ENCODE measurements around the gene DCTPP1. TPM values are rescaled to one million over a fixed set of nuclear protein-coding genes. Genes with fewer than 3 reads are reported as not detected.

Gene DCTPP1
- total RNA-seq, 2 donors from 2014 or later: 3.3 to 15.0 TPM

DNA sequence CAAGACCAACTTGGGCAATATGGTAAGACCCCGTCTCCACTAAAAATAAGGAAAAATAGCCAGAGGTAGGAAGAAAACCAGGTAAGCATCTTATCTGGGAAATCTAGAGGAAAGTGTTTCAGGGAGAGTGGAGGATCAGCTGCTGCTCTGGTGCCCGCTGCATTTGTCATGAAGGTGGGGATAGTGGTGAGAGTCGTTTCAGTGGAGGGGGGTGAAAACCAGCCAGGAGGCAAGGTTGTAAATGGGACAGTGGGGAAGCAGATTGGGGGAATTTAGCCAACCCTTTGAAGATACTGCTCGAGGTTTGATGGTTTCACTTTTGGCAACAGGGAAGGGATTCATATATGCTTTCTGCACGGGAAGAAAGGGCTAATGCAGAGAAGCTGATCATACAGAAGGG, 8.8 kb downstream of the DCTPP1 start:
- no peak for TF ChIP-seq POLR2A (IDR thresholded peaks at IDR 0.05)
- TF ChIP-seq, protein P1, sequence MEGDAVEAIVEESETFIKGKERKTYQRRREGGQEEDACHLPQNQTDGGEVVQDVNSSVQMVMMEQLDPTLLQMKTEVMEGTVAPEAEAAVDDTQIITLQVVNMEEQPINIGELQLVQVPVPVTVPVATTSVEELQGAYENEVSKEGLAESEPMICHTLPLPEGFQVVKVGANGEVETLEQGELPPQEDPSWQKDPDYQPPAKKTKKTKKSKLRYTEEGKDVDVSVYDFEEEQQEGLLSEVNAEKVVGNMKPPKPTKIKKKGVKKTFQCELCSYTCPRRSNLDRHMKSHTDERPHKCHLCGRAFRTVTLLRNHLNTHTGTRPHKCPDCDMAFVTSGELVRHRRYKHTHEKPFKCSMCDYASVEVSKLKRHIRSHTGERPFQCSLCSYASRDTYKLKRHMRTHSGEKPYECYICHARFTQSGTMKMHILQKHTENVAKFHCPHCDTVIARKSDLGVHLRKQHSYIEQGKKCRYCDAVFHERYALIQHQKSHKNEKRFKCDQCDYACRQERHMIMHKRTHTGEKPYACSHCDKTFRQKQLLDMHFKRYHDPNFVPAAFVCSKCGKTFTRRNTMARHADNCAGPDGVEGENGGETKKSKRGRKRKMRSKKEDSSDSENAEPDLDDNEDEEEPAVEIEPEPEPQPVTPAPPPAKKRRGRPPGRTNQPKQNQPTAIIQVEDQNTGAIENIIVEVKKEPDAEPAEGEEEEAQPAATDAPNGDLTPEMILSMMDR (IDR thresholded peaks at IDR 0.05): no peak
- H3K27ac ChIP-seq: no peak overlapping the region
- no peaks in the 10 kb centered on the region for H3K9me3 ChIP-seq
- no peaks in the 10 kb centered on the region for H3K27me3 ChIP-seq
- DNase-seq (no peak), ATAC-seq (no peak)
- WGBS, 2 donors: 74 to 79% methylated on average over 5 of the region's 5 CpGs
- H3K36me3 ChIP-seq (replicated peaks in 1 of 2; ENCODE audit: insufficient read depth in 1 of 2, low read depth in 2 of 2): peaks cover 0 to 8% of the 10 kb centered on the region in 2 donors
- H3K4me1 ChIP-seq: peaks cover 11% of the 10 kb centered on the region
- no peak overlapping the region for H3K4me3 ChIP-seq
- intact Hi-C loops (cut with DNase I): no loop called here

DNA sequence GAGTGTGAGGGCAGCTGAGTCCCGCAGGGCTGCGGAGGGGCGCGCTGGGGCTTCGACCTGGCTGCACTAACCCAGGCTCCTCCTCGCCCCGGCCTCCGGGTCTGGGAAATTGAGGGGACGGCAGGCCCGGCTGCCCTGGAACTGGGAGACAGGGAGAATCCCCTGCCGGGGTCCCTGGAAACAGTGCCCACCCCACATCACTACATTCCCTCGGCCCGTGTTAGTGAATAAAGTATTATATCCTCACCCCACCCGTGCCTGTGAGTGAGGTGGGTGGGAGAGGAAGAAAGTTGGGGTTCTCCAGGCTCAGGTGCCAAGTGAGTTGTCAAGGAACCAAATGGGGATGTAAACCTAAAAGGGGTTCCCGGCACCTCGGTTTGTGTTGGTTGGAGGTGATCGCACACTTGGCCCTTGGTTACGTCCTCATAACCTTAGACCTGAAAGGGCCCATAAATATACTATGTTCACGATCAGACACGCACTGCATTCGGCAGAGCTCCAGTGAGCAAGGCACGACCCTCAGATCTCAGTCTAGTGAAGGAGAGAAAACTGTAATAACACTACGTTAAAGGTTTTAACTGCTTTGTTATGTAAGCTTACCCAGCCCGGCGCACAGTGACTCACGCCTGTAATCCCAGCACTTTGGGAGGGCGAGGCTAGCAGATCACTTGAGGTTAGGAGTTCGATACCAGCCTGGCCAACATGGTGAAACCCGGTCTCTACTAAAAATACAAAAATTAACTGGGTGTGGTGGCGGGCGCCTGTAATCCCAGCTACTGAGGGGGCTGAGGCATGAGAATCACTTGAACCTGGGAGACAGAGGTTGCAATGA, 11.3 kb downstream of the DCTPP1 start:
- no peaks in the 10 kb centered on the region for H3K27me3 ChIP-seq
- no peak overlapping the region for H3K4me3 ChIP-seq
- ATAC-seq (no peak), DNase-seq (no peak)
- intact Hi-C loops (cut with DNase I): no loop called here
- TF ChIP-seq, protein P1 (IDR thresholded peaks at IDR 0.05): no peak
- TF ChIP-seq POLR2A (IDR thresholded peaks at IDR 0.05): peak in 1 of 3 donors; percentile 2
- 55 to 88% methylated on average over 17 to 31 of the region's 31 CpGs for WGBS, 2 donors
- peak overlapping the region; percentile 77 to 93 (median 88) for H3K27ac ChIP-seq
- no peaks in the 10 kb centered on the region for H3K9me3 ChIP-seq
- H3K4me1 ChIP-seq: peaks cover 22% of the 10 kb centered on the region
- peaks cover 0 to 1% of the 10 kb centered on the region in 2 donors for H3K36me3 ChIP-seq (replicated peaks in 1 of 2; ENCODE audit: insufficient read depth in 1 of 2, low read depth in 2 of 2)

DNA sequence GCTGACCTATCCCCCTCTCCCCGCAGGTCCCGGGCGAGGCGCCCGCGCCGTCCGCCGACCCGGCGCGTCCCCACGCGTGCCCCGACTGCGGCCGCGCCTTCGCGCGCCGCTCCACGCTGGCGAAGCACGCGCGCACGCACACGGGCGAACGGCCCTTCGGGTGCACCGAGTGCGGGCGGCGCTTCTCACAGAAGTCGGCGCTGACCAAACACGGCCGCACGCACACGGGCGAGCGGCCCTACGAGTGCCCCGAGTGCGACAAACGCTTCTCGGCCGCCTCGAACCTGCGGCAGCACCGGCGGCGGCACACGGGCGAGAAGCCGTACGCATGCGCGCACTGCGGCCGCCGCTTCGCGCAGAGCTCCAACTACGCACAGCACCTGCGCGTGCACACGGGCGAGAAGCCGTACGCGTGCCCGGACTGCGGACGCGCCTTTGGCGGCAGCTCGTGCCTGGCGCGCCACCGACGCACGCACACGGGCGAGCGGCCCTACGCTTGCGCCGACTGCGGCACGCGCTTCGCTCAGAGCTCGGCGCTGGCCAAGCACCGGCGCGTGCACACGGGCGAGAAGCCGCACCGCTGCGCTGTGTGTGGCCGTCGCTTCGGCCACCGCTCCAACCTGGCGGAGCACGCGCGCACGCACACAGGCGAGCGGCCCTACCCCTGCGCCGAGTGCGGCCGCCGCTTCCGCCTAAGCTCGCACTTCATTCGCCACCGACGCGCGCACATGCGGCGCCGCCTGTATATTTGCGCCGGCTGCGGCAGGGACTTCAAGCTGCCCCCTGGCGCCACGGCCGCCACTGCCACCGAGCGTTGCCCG, 12.1 kb downstream of the DCTPP1 start:
- TF ChIP-seq, protein P1 (IDR thresholded peaks at IDR 0.05): peak in 5 of 7 experiments; percentile 26 to 60 (median 45)
- peak; percentile 72 to 76 (median 76) for TF ChIP-seq POLR2A (IDR thresholded peaks at IDR 0.05)
- Histone ChIP-seq H3K9me3 (no peaks in the 10 kb centered on the region), H3K4me3 (peak overlapping the region; percentile 18 to 23), H3K36me3 (replicated peaks in 1 of 2; ENCODE audit: insufficient read depth in 1 of 2, low read depth in 2 of 2) (peaks cover 0 to under 1% of the 10 kb centered on the region in 2 donors), H3K4me1 (peaks cover 31% of the 10 kb centered on the region), H3K27ac (peak overlapping the region; percentile 77 to 93 (median 88)), H3K27me3 (no peaks in the 10 kb centered on the region)
- intact Hi-C loops (cut with DNase I): no loop called here
- DNase-seq: peak; percentile 89 to 92 (median 92)
- 1% methylated on average over 110 of the region's 140 CpGs; no CpG with 5 or more reads in 1 of the 2 donors for WGBS, 2 donors
- ATAC-seq: peak; percentile 89

DNA sequence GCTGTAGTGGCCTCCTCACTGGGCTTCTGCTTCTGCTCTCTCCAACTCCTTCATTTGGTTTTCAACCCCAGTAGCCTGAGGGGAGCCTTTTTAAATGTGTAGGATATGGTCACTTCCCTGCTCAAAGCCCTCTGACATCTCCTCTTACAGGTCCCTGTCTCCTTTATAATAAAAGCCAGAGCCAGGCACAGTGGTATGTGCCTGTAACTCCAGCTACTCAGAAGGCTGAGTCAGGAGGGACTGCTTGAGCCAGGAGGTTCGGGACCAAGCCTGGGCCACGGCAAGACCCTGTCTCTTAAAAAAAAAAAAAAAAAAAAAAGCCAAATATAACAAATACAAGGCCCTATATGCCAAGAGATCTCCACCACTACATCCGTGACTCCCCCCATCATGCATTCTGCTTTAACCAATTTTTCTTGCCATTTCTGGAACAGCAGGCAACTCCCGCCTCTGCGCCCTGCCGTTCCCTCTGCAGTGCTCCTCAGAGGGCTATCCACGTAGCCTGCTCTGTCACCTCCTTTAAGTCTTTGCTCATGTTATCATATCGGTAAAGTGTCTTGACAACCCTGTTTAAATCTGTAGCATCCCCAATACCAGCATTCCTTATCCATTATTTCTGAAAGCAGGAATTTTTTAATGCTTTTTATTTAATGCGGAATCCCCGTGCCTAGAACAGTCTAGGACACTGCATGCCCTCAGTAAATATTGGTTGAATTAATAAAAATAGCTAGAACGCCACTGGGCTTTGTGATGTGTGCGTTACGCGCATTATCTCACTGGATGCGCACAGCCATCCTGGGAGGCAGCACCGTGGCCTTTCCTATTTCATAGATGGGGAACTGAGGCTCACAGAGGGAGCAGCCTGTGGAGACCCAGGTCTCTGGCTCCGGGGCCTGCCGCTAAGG, 13.0 kb downstream of the DCTPP1 start:
- Histone ChIP-seq H3K36me3 (replicated peaks in 1 of 2; ENCODE audit: insufficient read depth in 1 of 2, low read depth in 2 of 2) (no peaks in the 10 kb centered on the region), H3K9me3 (no peaks in the 10 kb centered on the region), H3K4me1 (peaks cover 35% of the 10 kb centered on the region), H3K27me3 (no peaks in the 10 kb centered on the region), H3K27ac (peak overlapping the region; percentile 77 to 93 (median 88)), H3K4me3 (peak overlapping the region; percentile 18 to 23)
- 57 to 72% methylated on average over 16 to 18 of the region's 18 CpGs for WGBS, 2 donors
- no peak for ATAC-seq
- DNase-seq: peak in 2 of 4 donors; percentile 17 to 29
- intact Hi-C loops (cut with DNase I): no loop called here
- TF ChIP-seq POLR2A (IDR thresholded peaks at IDR 0.05): no peak
- TF ChIP-seq, protein P1 (IDR thresholded peaks at IDR 0.05): no peak

Data from body of pancreas (tissue), 4 donors.